Spinal cord (tissue), 10 donors: ENCODE measurements around the gene DHRS7B. TPM values are rescaled to one million over a fixed set of nuclear protein-coding genes. Genes with fewer than 3 reads are reported as not detected.
A peak's percentile ranks its signal among the peaks of the same experiment; 100 is the strongest.

Source experiments
- DNase-seq, 6 donors: peaks; one replicate each; pipeline versions ENCODE4 v3.0.0 to v3.0.0-alpha.2; 2013 to 2015; ENCODE audit warnings: low spot score in 6 of 6, low read depth in 4 of 6
- H3K27ac ChIP-seq: one replicate; pipeline ENCODE4 v1.5.1; 2013; ENCODE audit warnings: low read depth, low read length, control low read depth
- H3K27me3 ChIP-seq: one replicate; pipeline ENCODE4 v1.6.1; 2013; ENCODE audit warnings: low read length; ENCODE audit not compliant: control insufficient read depth, insufficient read depth
- H3K36me3 ChIP-seq: one replicate; pipeline ENCODE4 v1.6.1; 2013; ENCODE audit warnings: low read length; ENCODE audit not compliant: control insufficient read depth, insufficient read depth
- H3K4me1 ChIP-seq: one replicate; pipeline ENCODE4 v1.6.1; 2013; ENCODE audit warnings: low read length; ENCODE audit not compliant: control insufficient read depth, insufficient read depth
- H3K4me3 ChIP-seq: one replicate; pipeline ENCODE4 v1.5.1; 2013; ENCODE audit warnings: low read depth, low read length, control low read depth
- H3K9me3 ChIP-seq: one replicate; pipeline ENCODE4 v1.6.1; 2013; ENCODE audit warnings: low read length; ENCODE audit not compliant: control insufficient read depth, insufficient read depth
- WGBS: methylation state at CpG from one replicate; pipeline ENCODE4 v1.1.5; 2013; ENCODE audit warnings: missing lambda C conversion rate; ENCODE audit not compliant: insufficient coverage; 5-methylcytosine and 5-hydroxymethylcytosine counted together
- polyA plus RNA-seq, 2 donors: library from polyadenylated mRNA; unstranded; fragments of 120-200 nt; gene quantifications; one replicate each; pipeline ENCODE4 v1.2.1, GENCODE V29; 2013; ENCODE audit not compliant: insufficient read length in 2 of 2
- small RNA-seq: library from RNA; depleted of rRNA; stranded (forward); fragments of <200 nt; gene quantifications from one replicate; pipeline ENCODE3, GENCODE V24; 2014; ENCODE audit warnings: low replicate concordance
- total RNA-seq, 2 donors: library from RNA; depleted of rRNA in 1 of 2; stranded (reverse); fragments of 120-200 nt in 1 of 2; fragments of >200 nt in 1 of 2; gene quantifications; one replicate each; pipeline versions ENCODE4 v1.2.3 to v1.2.4, GENCODE V29; 2013 to 2014
- donor health status: healthy.

DHRS7B gene
- total and polyA plus RNA-seq, 4 donors: 20.3 to 43.2 (median 31.9) TPM

GRCh38 chr17:21235921-21236320, 109.2 kb downstream of the DHRS7B start:
- H3K36me3 ChIP-seq: peaks cover 13% of the 10 kb centered on the region
- 100% methylated on average over 1 of the region's 1 CpG for WGBS
- peaks cover 6% of the 10 kb centered on the region for H3K4me1 ChIP-seq
- H3K27ac ChIP-seq: no peak overlapping the region
- no peak overlapping the region for H3K4me3 ChIP-seq
- no peak for DNase-seq
- no peaks in the 10 kb centered on the region for H3K9me3 ChIP-seq
- H3K27me3 ChIP-seq: no peaks in the 10 kb centered on the region

- Histone ChIP-seq H3K27ac (no peak overlapping the region), H3K36me3 (peaks cover 45% of the 10 kb centered on the region), H3K4me1 (peaks cover 15% of the 10 kb centered on the region), H3K9me3 (no peaks in the 10 kb centered on the region), H3K4me3 (no peak overlapping the region), H3K27me3 (no peaks in the 10 kb centered on the region)
- peak in 1 of 6 donors; percentile 32 for DNase-seq
- WGBS: 62% methylated on average over 8 of the region's 12 CpGs
These were observed 113.1 kb downstream of the DHRS7B start for GRCh38 chr17:21239680-21240368.

- H3K4me3 ChIP-seq: no peak overlapping the region
- no peaks in the 10 kb centered on the region for H3K9me3 ChIP-seq
- no peaks in the 10 kb centered on the region for H3K27me3 ChIP-seq
- no peak overlapping the region for H3K27ac ChIP-seq
- DNase-seq: no peak
- H3K36me3 ChIP-seq: peaks cover 45% of the 10 kb centered on the region
- WGBS: 68% methylated on average over 21 of the region's 25 CpGs
- H3K4me1 ChIP-seq: peaks cover 15% of the 10 kb centered on the region
These were observed 113.7 kb downstream of the DHRS7B start for GRCh38 chr17:21240369-21241055.

Small RNA genes within 50 kb of the gene (small RNA-seq; reads per million reads assigned to genes)
- gene RN7SL426P: not detected

Other genes with a start within 250 kb of the DHRS7B start
- gene USP22, start 84.0 kb upstream of the DHRS7B start, total RNA-seq: 100 to 1,000 TPM; 192 to 239 TPM
- gene USP22, start 84.0 kb upstream of the DHRS7B start, polyA plus RNA-seq: 100 to 1,000 TPM; 319 to 331 TPM
- 10 to 100 TPM in 1 of 2 donors, 1 to 10 TPM in 1; 7.9 to 19.8 TPM for gene TMEM11, start 87.2 kb downstream of the DHRS7B start, total RNA-seq
- 10 to 100 TPM; 26.1 to 28.0 TPM for gene TMEM11, start 87.2 kb downstream of the DHRS7B start, polyA plus RNA-seq
- gene NATD1, start 126.4 kb downstream of the DHRS7B start, total RNA-seq: 1 to 10 TPM; 2.4 to 6.6 TPM
- gene NATD1, start 126.4 kb downstream of the DHRS7B start, polyA plus RNA-seq: 10 to 100 TPM in 1 of 2 donors, 1 to 10 TPM in 1; 9.3 to 10.3 TPM
- 10 to 100 TPM; 10.6 to 11.1 TPM for gene MAP2K3, start 157.7 kb downstream of the DHRS7B start, total RNA-seq
- 10 to 100 TPM; 22.3 to 24.7 TPM for gene MAP2K3, start 157.7 kb downstream of the DHRS7B start, polyA plus RNA-seq
- gene KCNJ12, start 249.4 kb downstream of the DHRS7B start, total RNA-seq: 1 to 10 TPM; 3.6 to 7.0 TPM
- 1 to 10 TPM; 2.6 to 3.2 TPM for gene KCNJ12, start 249.4 kb downstream of the DHRS7B start, polyA plus RNA-seq